Spleen (tissue), 11 donors: Measurements from ENCODE around the gene WIPI1. TPM values are rescaled to one million over a fixed set of nuclear protein-coding genes. Genes with fewer than 3 reads are reported as not detected.

Experiments
- DNase-seq: peaks from one replicate; pipeline ENCODE4 v3.0.0-alpha.2; 2020
- H3K27ac ChIP-seq, 8 donors: fragments of 200-600 bp; sonication (generic) in 7 of 8; 1 replicate in 4 of 8; 2 replicates in 4 of 8; pipeline versions ENCODE4 v1.5.0 to v1.8.0; 2016 to 2021; ENCODE audit warnings: inconsistent platforms in 4 of 8, mild to moderate bottlenecking in 4 of 8, moderate library complexity in 1 of 8
- H3K27me3 ChIP-seq, 7 donors: fragments of 200-600 bp; sonication (generic) in 6 of 7; replicated peaks in 1 of 7; 1 replicate in 4 of 7; 2 replicates in 3 of 7; pipeline versions ENCODE4 v1.5.0 to v1.8.0; 2016 to 2021; ENCODE audit warnings: inconsistent platforms in 3 of 7, mild to moderate bottlenecking in 1 of 7
- H3K36me3 ChIP-seq, 6 donors: fragments of 200-600 bp; sonication (generic) in 5 of 6; 1 replicate in 4 of 6; 2 replicates in 2 of 6; pipeline versions ENCODE4 v1.5.0 to v1.8.0; 2016 to 2021; ENCODE audit warnings: inconsistent platforms in 2 of 6
- H3K4me1 ChIP-seq, 6 donors: fragments of 200-600 bp; sonication (generic) in 5 of 6; 1 replicate in 3 of 6; 2 replicates in 3 of 6; pipeline versions ENCODE4 v1.5.0 to v1.8.0; 2016 to 2021; ENCODE audit warnings: inconsistent platforms in 3 of 6
- H3K4me3 ChIP-seq, 8 donors: fragments of 200-600 bp; sonication (generic) in 7 of 8; 1 replicate in 4 of 8; 2 replicates in 4 of 8; pipeline versions ENCODE4 v1.5.0 to v1.8.0; 2016 to 2021; ENCODE audit warnings: inconsistent platforms in 4 of 8, mild to moderate bottlenecking in 4 of 8, moderate library complexity in 2 of 8
- H3K9me3 ChIP-seq, 8 donors: fragments of 200-600 bp; sonication (generic) in 7 of 8; 1 replicate in 4 of 8; 2 replicates in 4 of 8; pipeline versions ENCODE4 v1.5.0 to v1.8.0; 2016 to 2021; ENCODE audit warnings: inconsistent platforms in 4 of 8
- CTCF ChIP-seq, 11 experiments: fragments of 200-600 bp in 7 of 11; fragments of 450-650 bp in 4 of 11; sonication (generic) in 4 of 11; IDR thresholded peaks in 8 of 11; conservative IDR thresholded peaks in 3 of 11; 1 replicate in 7 of 11; 2 replicates in 4 of 11; pipeline versions ENCODE4 v1.4.0 to v1.8.0; 2016 to 2021; ENCODE audit warnings: antibody characterized with exemption in 11 of 11, inconsistent platforms in 4 of 11, mild to moderate bottlenecking in 1 of 11
- POLR2A ChIP-seq, 3 donors: fragments of 450-650 bp; IDR thresholded peaks; one replicate each; pipeline ENCODE4 v1.5.1; 2017; ENCODE audit warnings: antibody characterized with exemption in 3 of 3, mild to moderate bottlenecking in 1 of 3
- POLR2AphosphoS5 ChIP-seq, 3 donors: sonication (generic); formaldehyde crosslinking; IDR thresholded peaks; one replicate each; pipeline ENCODE4 v1.5.1; 2017; ENCODE audit warnings: antibody characterized with exemption in 3 of 3
- WGBS, 5 donors: extraction: QIAGEN DNeasy Blood & Tissue Kit in 3 of 5; methylation state at CpG; one replicate each; pipeline versions ENCODE4 v1.1.5 to v1.1.7; 2013 to 2018; 5-methylcytosine and 5-hydroxymethylcytosine counted together
- intact Hi-C: fragments of 100-400 bp; cut with DNase I; formaldehyde crosslinking; loops from one replicate; pipeline ENCODE4 v1.15.0; 2023; ENCODE audit warnings: low total_unique reads
- polyA plus RNA-seq, 3 donors: library from polyadenylated mRNA; stranded (reverse); fragments of 200-250 nt; gene quantifications; one replicate each; pipeline ENCODE4 v1.2.1, GENCODE V29; 2013
- total RNA-seq, 7 donors: library from RNA; depleted of rRNA in 3 of 7; stranded (reverse); fragments of >200 nt in 3 of 7; fragmentation: NEBNext Ultra II Directional in 4 of 7; extraction: Animal tissue kit (Norgen Biotek cat#: 25700) in 4 of 7; gene quantifications; one replicate each; pipeline versions ENCODE4 v1.1.0 to v1.2.1, GENCODE V29; 2016 to 2021
- donor health status: healthy with polysubstance abuse.
- donor health status: DM: no; HTN: no; CAD: no; lungs with moderate emphysema.
- donor health status: DM: no; HTN: no; CAD: no.
- donor health status: Bipolar disorder and iron deficiency.
- donor health status: healthy.
- donor health status: DM: no; HTN: no; CAD: no.
- donor health status: DM: yes; HTN: yes; CAD: no.

Gene WIPI1
- total and polyA plus RNA-seq, 10 donors: 7.2 to 38.3 (median 25.6) TPM

DNA sequence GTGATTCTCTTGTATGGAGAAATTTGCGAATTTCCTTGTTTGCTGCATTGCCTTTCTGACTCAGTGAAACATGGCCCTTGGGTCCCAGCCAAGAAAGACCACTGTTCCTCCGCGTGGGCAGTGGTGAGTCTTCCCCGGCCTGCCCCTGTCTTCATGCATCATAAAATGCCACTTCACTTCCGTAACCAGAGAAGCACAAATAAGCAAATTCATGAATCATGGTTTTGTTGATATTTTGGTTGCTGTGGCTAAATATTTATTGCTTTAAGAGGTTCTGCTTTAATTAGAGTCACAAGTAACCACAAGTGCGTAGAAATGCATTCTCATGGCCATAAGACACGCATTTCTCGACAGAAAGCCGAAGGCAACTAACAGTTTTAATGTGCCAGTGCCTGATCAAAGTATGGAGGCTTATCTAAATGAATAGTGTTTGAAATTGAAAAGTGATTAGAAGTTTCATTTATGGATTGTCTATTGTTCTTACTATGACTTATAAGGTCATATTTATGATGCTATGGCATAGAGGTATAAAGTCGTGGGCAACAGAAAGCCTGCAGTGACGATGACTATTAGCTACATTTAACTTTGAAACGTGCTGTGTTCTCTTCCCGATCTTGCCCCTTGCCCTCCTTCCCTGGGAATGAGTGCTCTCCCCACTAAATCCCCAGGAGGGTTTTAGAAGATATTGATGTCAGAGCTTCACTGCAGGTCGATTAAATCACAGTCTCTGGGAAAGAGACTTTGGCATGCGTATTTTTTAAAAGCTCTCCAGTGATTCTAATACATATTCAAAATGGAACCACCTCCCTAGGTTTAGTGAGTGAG, 76.0 kb downstream of the WIPI1 start:
- Histone ChIP-seq H3K9me3 (no peaks in the 10 kb centered on the region), H3K27ac (peak overlapping the region in 2 of 8 donors; percentile 14 to 93), H3K4me3 (no peak overlapping the region), H3K4me1 (peaks cover 9 to 59% (median 31%) of the 10 kb centered on the region in 6 donors), H3K36me3 (no peaks in the 10 kb centered on the region), H3K27me3 (no peaks in the 10 kb centered on the region)
- no peak for DNase-seq
- 76 to 89% (median 79%) methylated on average over 15 of the region's 15 CpGs for WGBS, 5 donors
- TF ChIP-seq CTCF (IDR thresholded peaks at IDR 0.05 in 8 of 11, conservative IDR thresholded peaks at IDR 0.05 in 3 of 11): no peak
- TF ChIP-seq POLR2A (IDR thresholded peaks at IDR 0.05): no peak
- no peak for TF ChIP-seq POLR2AphosphoS5 (IDR thresholded peaks at IDR 0.05)
- intact Hi-C loops: no loop called here

- TF ChIP-seq POLR2AphosphoS5 (IDR thresholded peaks at IDR 0.05) (no peak), POLR2A (IDR thresholded peaks at IDR 0.05) (no peak), CTCF (IDR thresholded peaks at IDR 0.05 in 8 of 11, conservative IDR thresholded peaks at IDR 0.05 in 3 of 11) (no peak)
- no peaks in the 10 kb centered on the region for H3K36me3 ChIP-seq
- peaks cover 9 to 58% (median 31%) of the 10 kb centered on the region in 6 donors for H3K4me1 ChIP-seq
- peak overlapping the region in 6 of 8 donors; percentile 58 to 93 (median 83) for H3K27ac ChIP-seq
- WGBS, 5 donors: 90 to 95% (median 93%) methylated on average over 11 of the region's 11 CpGs
- H3K27me3 ChIP-seq: no peaks in the 10 kb centered on the region
- intact Hi-C loops: no loop called here
- H3K4me3 ChIP-seq: no peak overlapping the region
- no peaks in the 10 kb centered on the region for H3K9me3 ChIP-seq
- no peak for DNase-seq
These were observed 77.3 kb downstream of the WIPI1 start for GRCh38 chr17:68379692-68380677.

DNA sequence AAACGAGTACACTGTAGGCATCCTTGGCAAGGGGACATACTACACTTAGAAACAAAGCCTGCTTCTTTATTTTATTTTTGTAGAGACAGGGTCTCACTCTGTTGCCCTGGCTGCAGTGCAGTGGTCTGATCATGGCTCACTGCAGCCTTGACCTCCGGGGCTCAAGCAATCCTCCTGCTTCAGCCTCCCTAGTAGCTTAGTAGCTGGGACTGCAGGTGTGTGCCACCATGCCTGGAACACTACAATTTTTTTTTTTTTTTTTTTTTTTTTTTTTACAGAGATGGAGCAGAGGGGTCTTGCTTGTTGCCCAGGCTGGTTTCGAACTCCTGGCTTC, 78.2 kb downstream of the WIPI1 start:
- intact Hi-C loops: no loop called here
- peaks cover 5 to 49% (median 26%) of the 10 kb centered on the region in 6 donors for H3K4me1 ChIP-seq
- TF ChIP-seq POLR2AphosphoS5 (IDR thresholded peaks at IDR 0.05) (no peak), POLR2A (IDR thresholded peaks at IDR 0.05) (no peak), CTCF (IDR thresholded peaks at IDR 0.05 in 8 of 11, conservative IDR thresholded peaks at IDR 0.05 in 3 of 11) (no peak)
- no peaks in the 10 kb centered on the region for H3K9me3 ChIP-seq
- no peak overlapping the region for H3K4me3 ChIP-seq
- H3K27ac ChIP-seq: peak overlapping the region; percentile 58 to 93 (median 80)
- no peak for DNase-seq
- H3K27me3 ChIP-seq: no peaks in the 10 kb centered on the region
- no peaks in the 10 kb centered on the region for H3K36me3 ChIP-seq
- 72 to 93% (median 86%) methylated on average over 3 of the region's 3 CpGs for WGBS, 5 donors
